HepG2 (cell line): ENCODE results near the gene KIAA1328. TPM values are rescaled to one million over a fixed set of nuclear protein-coding genes. Genes with fewer than 3 reads are reported as not detected.

Source experiments
- ATAC-seq: fragments of 200-7000 bp; cut with Tn5 transposase; 3 replicates; pipeline ENCODE4 v1.9.1; 2020; ENCODE audit warnings: mild to moderate bottlenecking, moderate library complexity
- BruUV-seq: library from RNA; stranded (reverse); fragments of 400-500 nt; replicated peaks from 2 replicates; lab custom pipeline; 2021; lab: Mats Ljungman, UMichigan
- CTCF ChIA-PET: fragments of 300-600 bp; formaldehyde crosslinking; extraction: SDS; loops from one replicate; lab custom pipeline; 2021; ENCODE audit warnings: low total read pairs, inconsistent platforms, low intra/inter-chr PET ratio; lab: Yijun Ruan, JAX
- POLR2A ChIA-PET: fragments of 350-600 bp; sonication (Branson Sonifier 250); formaldehyde crosslinking; loops from one replicate; lab custom pipeline; 2020; ENCODE audit warnings: antibody characterized with exemption, inconsistent platforms; lab: Yijun Ruan, JAX
- DNase-seq: peaks from one replicate; pipeline ENCODE4 v3.0.0-alpha.2; 2015; ENCODE audit warnings: low spot score
- FAIRE-seq: peaks from 3 replicates; lab custom pipeline; 2011; peaks lifted over from hg19 to GRCh38; lab: Jason Lieb, UNC
- H2AFZ ChIP-seq: one replicate; pipeline ENCODE4 v1.6.1; 2011; ENCODE audit warnings: low read length, inconsistent platforms
- H3K27ac ChIP-seq: fragments of 300-600 bp; 3 replicates; pipeline ENCODE4 v1.8.0; 2011; ENCODE audit warnings: mixed run types, mild to moderate bottlenecking, mixed read lengths, low read length, inconsistent platforms; ENCODE audit not compliant: insufficient read depth; ENCODE audit errors: extremely low read length
- H3K27me3 ChIP-seq, 2 experiments: fragments of 200-600 bp in 1 of 2; 2 replicates in 1 of 2; 3 replicates in 1 of 2; pipeline versions ENCODE4 v1.6.0 to v1.8.0; 2011; ENCODE audit warnings: low read length in 2 of 2, mild to moderate bottlenecking in 2 of 2, moderate library complexity in 2 of 2, inconsistent platforms in 1 of 2; ENCODE audit not compliant: insufficient read depth in 2 of 2, control insufficient read depth in 1 of 2
- H3K36me3 ChIP-seq, 2 experiments: fragments of 200-600 bp in 1 of 2; replicated peaks in 1 of 2; 2 replicates in 1 of 2; 3 replicates in 1 of 2; pipeline versions ENCODE4 v1.5.1 to v1.8.0; 2011; ENCODE audit warnings: low read length in 2 of 2, inconsistent platforms in 1 of 2; ENCODE audit not compliant: insufficient read depth in 2 of 2, control insufficient read depth in 1 of 2
- H3K4me1 ChIP-seq: 2 replicates; pipeline ENCODE4 v1.5.1; 2012; ENCODE audit warnings: low read length, inconsistent platforms; ENCODE audit not compliant: insufficient read depth
- H3K4me2 ChIP-seq: 2 replicates; pipeline ENCODE4 v1.6.0; 2011; ENCODE audit warnings: low read depth, low read length, inconsistent platforms
- H3K4me3 ChIP-seq, 3 experiments: fragments of 200-600 bp in 1 of 3; sonication (generic), shearing (Covaris generic) in 1 of 3; replicated peaks in 1 of 3; 2 replicates each; pipeline ENCODE4 v1.5.1; 2011 to 2016; ENCODE audit warnings: low read length in 3 of 3, inconsistent platforms in 2 of 3, low read depth in 2 of 3, mild to moderate bottlenecking in 2 of 3, control low read depth in 1 of 3, mixed read lengths in 1 of 3; ENCODE audit not compliant: insufficient read depth in 1 of 3
- H3K79me2 ChIP-seq: one replicate; pipeline ENCODE4 v1.6.1; 2011; ENCODE audit warnings: low read length, inconsistent platforms; ENCODE audit not compliant: insufficient read depth
- H3K9ac ChIP-seq: 2 replicates; pipeline ENCODE4 v1.6.0; 2011; ENCODE audit warnings: mild to moderate bottlenecking, low read depth, low read length, inconsistent platforms; ENCODE audit not compliant: insufficient read depth
- H3K9me3 ChIP-seq: 2 replicates; pipeline ENCODE4 v1.5.1; 2012; ENCODE audit warnings: mild to moderate bottlenecking, low read length
- H4K20me1 ChIP-seq: 2 replicates; pipeline ENCODE4 v1.6.0; 2011; ENCODE audit warnings: inconsistent platforms, mild to moderate bottlenecking, low read length, moderate library complexity; ENCODE audit not compliant: insufficient read depth
- ELK4 ChIP-seq: sonication (generic); formaldehyde crosslinking; IDR thresholded peaks from 2 replicates; pipeline ENCODE4 v1.9.0; 2021; ENCODE audit warnings: missing genetic modification reagents, borderline replicate concordance
- MXD4 ChIP-seq: IDR thresholded peaks from 2 replicates; pipeline ENCODE4 v1.6.1; 2016; ENCODE audit warnings: mild to moderate bottlenecking, missing biosample characterization, missing genetic modification reagents
- NR2F1 ChIP-seq, 2 experiments: fragments of 450-650 bp in 1 of 2; formaldehyde crosslinking in 1 of 2; IDR thresholded peaks; 2 replicates each; pipeline versions ENCODE4 v1.5.0 to v1.6.1; 2016 to 2020; ENCODE audit warnings: mild to moderate bottlenecking in 1 of 2, missing compliant biosample characterization in 1 of 2, missing genetic modification reagents in 1 of 2, moderate library complexity in 1 of 2
- PHF20 ChIP-seq: sonication (generic); formaldehyde crosslinking; IDR thresholded peaks from 2 replicates; pipeline ENCODE4 v1.5.0; 2020; ENCODE audit warnings: mild to moderate bottlenecking, missing genetic modification reagents
- ZFP1 ChIP-seq: IDR thresholded peaks from 2 replicates; pipeline ENCODE4 v1.6.1; 2016
- ZNF136 ChIP-seq: sonication (generic); formaldehyde crosslinking; IDR thresholded peaks from 2 replicates; pipeline ENCODE4 v1.8.1; 2022; ENCODE audit warnings: low read depth, mild to moderate bottlenecking, moderate library complexity, missing genetic modification reagents
- ZNF317 ChIP-seq: sonication (generic); formaldehyde crosslinking; IDR thresholded peaks from 2 replicates; pipeline ENCODE4 v1.5.0; 2020; ENCODE audit warnings: mild to moderate bottlenecking, missing genetic modification reagents
- WGBS: methylation state at CpG from one replicate; pipeline ENCODE4 v1.1.6; 2017; ENCODE audit warnings: low lambda C conversion rate; 5-methylcytosine and 5-hydroxymethylcytosine counted together
- in situ Hi-C: cut with HindIII; loops from 2 replicates; pipeline ENCODE4 v1.10.0; 2017; ENCODE audit warnings: low pct_unique_long_range_greater_than_20kb; ENCODE audit not compliant: extremely low pct_ligation_motif_present
- intact Hi-C: fragments of 100-400 bp; cut with micrococcal nuclease; formaldehyde crosslinking; loops from one replicate; pipeline ENCODE4 v1.10.0; 2022; ENCODE audit not compliant: unreplicated experiment
- polyA plus RNA-seq, 8 experiments: library from polyadenylated mRNA; depleted of rRNA in 3 of 8; stranded (reverse) in 7 of 8; unstranded in 1 of 8; fragments of >200 nt; fragmentation: Illumina TruSeq in 4 of 8; extraction: Trizol in 4 of 8; gene quantifications; 2 replicates each; pipeline versions ENCODE4 v1.2.1 to v1.2.3, GENCODE V29; 2011 to 2016; ENCODE audit warnings: low read depth in 4 of 8, missing spikeins in 1 of 8, mixed read lengths in 1 of 8; ENCODE audit not compliant: insufficient read depth in 1 of 8
- total RNA-seq, 5 experiments: library from RNA; depleted of rRNA; stranded (reverse); fragments of >200 nt; fragmentation: Illumina TruSeq; extraction: Trizol; gene quantifications; 2 replicates each; pipeline ENCODE4 v1.2.3, GENCODE V29; 2016; ENCODE audit warnings: low read depth in 1 of 5

Gene KIAA1328
- total and polyA plus RNA-seq, 2 of the 13 experiments (the other 11 are each of a cell fraction or from before 2014, with no cell fraction given), result 4.1 to 6.0 TPM

GRCh38 chr18:37042381-37042780 lies 213.5 kb downstream of the KIAA1328 start:
- no peak for ATAC-seq
- TF ChIP-seq ELK4 (CRISPR knock-in tag), result no peak
- TF ChIP-seq ZFP1 (CRISPR knock-in tag), result peak; percentile 79; the same call in 1 of the 2 replicates
- TF ChIP-seq ZNF317 (CRISPR knock-in tag), result peak; percentile 98
- TF ChIP-seq, all 625 proteins: peak for 2
- intact Hi-C loops (no loop called here), in situ Hi-C loops (no loop called here)
- H3K36me3 ChIP-seq, result no peaks in the 10 kb centered on the region
- DNase-seq (no peak), FAIRE-seq (no peak)
- no peak overlapping the region for H3K4me3 ChIP-seq
- no peak overlapping the region for H3K9ac ChIP-seq
- WGBS, result 97% methylated on average over 2 of the region's 2 CpGs
- no peaks in the 10 kb centered on the region for H3K79me2 ChIP-seq
- CTCF ChIA-PET, result no interaction called here
- H3K4me2 ChIP-seq, result no peak overlapping the region
- H3K27me3 ChIP-seq, result no peaks in the 10 kb centered on the region
- no peaks in the 10 kb centered on the region for H4K20me1 ChIP-seq
- no peak overlapping the region for H3K27ac ChIP-seq
- no peak overlapping the region for H2AFZ ChIP-seq
- H3K9me3 ChIP-seq, result peaks cover 27% of the 10 kb centered on the region
- BruUV-seq, result no TSS peak
- POLR2A ChIA-PET, result no interaction called here
- no peaks in the 10 kb centered on the region for H3K4me1 ChIP-seq

GRCh38 chr18:37055137-37055802 lies 226.3 kb downstream of the KIAA1328 start:
- Histone ChIP-seq H3K27ac (no peak overlapping the region), H3K4me1 (no peaks in the 10 kb centered on the region), H3K9ac (no peak overlapping the region), H3K9me3 (no peaks in the 10 kb centered on the region), H4K20me1 (no peaks in the 10 kb centered on the region), H3K79me2 (no peaks in the 10 kb centered on the region), H3K27me3 (no peaks in the 10 kb centered on the region; a peak in 1 of 5 replicates), H3K36me3 (no peaks in the 10 kb centered on the region), H2AFZ (no peak overlapping the region), H3K4me2 (no peak overlapping the region), H3K4me3 (no peak overlapping the region)
- POLR2A ChIA-PET, result no interaction called here
- TF ChIP-seq PHF20 (CRISPR knock-in tag) (no peak), MXD4 (CRISPR knock-in tag) (no peak), NR2F1 (CRISPR knock-in tag; IDR thresholded peaks at IDR 0.05) (no peak), ZNF136 (CRISPR knock-in tag) (no peak)
- in situ Hi-C loops (no loop called here), intact Hi-C loops (no loop called here)
- ATAC-seq, result no peak
- no peak for DNase-seq
- CTCF ChIA-PET, result no interaction called here
- no peak for FAIRE-seq
- 43% methylated on average over 3 of the region's 3 CpGs for WGBS
- no TSS peak for BruUV-seq
